Stimulated activated CD4-positive, alpha-beta T cell treated with anti-CD3 and anti-CD28 coated beads, Interleukin-1b, Interleukin-23, amount 100 ng/mL, for 1 hour (primary cell): Measurements from ENCODE around the gene XRCC6.
"Not testable (repeated sequence)": the region's sequence is repeated elsewhere in the genome, so short reads cannot be mapped to it uniquely, and the experiment has no call there.

Source experiments
- DNase-seq, 2 donors: peaks; one replicate each; pipeline ENCODE4 v3.0.0-alpha.2; 2020; ENCODE audit warnings: low read depth in 2 of 2

Gene XRCC6

GRCh38 chr22:41598891-41599635 is 22.0 kb upstream of the XRCC6 start:
- no peak for DNase-seq

GRCh38 chr22:41600976-41601375 is 20.1 kb upstream of the XRCC6 start:
- no peak for DNase-seq

- peak in 1 of 2 donors; percentile 10 for DNase-seq
Observed at GRCh38 chr22:41603873-41604332, 17.2 kb upstream of the XRCC6 start.

GRCh38 chr22:41608386-41608785 is 12.7 kb upstream of the XRCC6 start:
- DNase-seq: no peak

GRCh38 chr22:41612603-41613306 is 8.3 kb upstream of the XRCC6 start:
- no peak for DNase-seq

- DNase-seq: no peak
Observed at GRCh38 chr22:41613456-41613855, 7.6 kb upstream of the XRCC6 start.

GRCh38 chr22:41619979-41620588 is 1.0 kb upstream of the XRCC6 start:
- DNase-seq: peak in 1 of 2 donors; percentile 21

GRCh38 chr22:41620589-41621098 is 451 bp upstream of the XRCC6 start, which contains the start of gene DESI1:
Gene DESI1, minus strand, starts transcription at chr22:41621043. Its CDS starts 204 bp downstream, at chr22:41620839.
- DNase-seq: peak in 1 of 2 donors; percentile 22

GRCh38 chr22:41621911-41622179 is 750 bp downstream of the XRCC6 start:
- DNase-seq: no peak

GRCh38 chr22:41625577-41625976 is 4.5 kb downstream of the XRCC6 start:
- no peak for DNase-seq

- not testable (repeated sequence) for DNase-seq
Observed at GRCh38 chr22:41631115-41631514, 10.0 kb downstream of the XRCC6 start.

GRCh38 chr22:41631615-41632014 is 10.5 kb downstream of the XRCC6 start:
- not testable (repeated sequence) for DNase-seq

GRCh38 chr22:41634610-41635009 is 13.5 kb downstream of the XRCC6 start:
- not testable (repeated sequence) for DNase-seq

- no peak for DNase-seq
Observed at GRCh38 chr22:41636467-41636866, 15.4 kb downstream of the XRCC6 start.

- not testable (repeated sequence) for DNase-seq
Observed at GRCh38 chr22:41637623-41638022, 16.5 kb downstream of the XRCC6 start.

GRCh38 chr22:41638124-41638523 is 17.0 kb downstream of the XRCC6 start:
- DNase-seq: no peak

GRCh38 chr22:41638748-41639147 is 17.7 kb downstream of the XRCC6 start:
- no peak for DNase-seq

- no peak for DNase-seq
Observed at GRCh38 chr22:41641854-41642253, 20.8 kb downstream of the XRCC6 start.

GRCh38 chr22:41642331-41643110 is 21.4 kb downstream of the XRCC6 start:
- DNase-seq: no peak

- DNase-seq: no peak
Observed at GRCh38 chr22:41647771-41648170, 26.7 kb downstream of the XRCC6 start.

GRCh38 chr22:41648432-41648831 is 27.3 kb downstream of the XRCC6 start:
- no peak for DNase-seq

- DNase-seq: no peak
Observed at GRCh38 chr22:41650229-41650628, 29.1 kb downstream of the XRCC6 start.
